GM19372 (cell line): ENCODE results near the gene CDH10.

ENCODE experiments used
- ATAC-seq: cut with Tn5 transposase; IDR thresholded peaks from one replicate; pipeline ENCODE4 v1.9.1; 2021; ENCODE audit warnings: mild to moderate bottlenecking, low read depth, moderate library complexity; ENCODE audit not compliant: unreplicated experiment

The CDH10 gene

DNA sequence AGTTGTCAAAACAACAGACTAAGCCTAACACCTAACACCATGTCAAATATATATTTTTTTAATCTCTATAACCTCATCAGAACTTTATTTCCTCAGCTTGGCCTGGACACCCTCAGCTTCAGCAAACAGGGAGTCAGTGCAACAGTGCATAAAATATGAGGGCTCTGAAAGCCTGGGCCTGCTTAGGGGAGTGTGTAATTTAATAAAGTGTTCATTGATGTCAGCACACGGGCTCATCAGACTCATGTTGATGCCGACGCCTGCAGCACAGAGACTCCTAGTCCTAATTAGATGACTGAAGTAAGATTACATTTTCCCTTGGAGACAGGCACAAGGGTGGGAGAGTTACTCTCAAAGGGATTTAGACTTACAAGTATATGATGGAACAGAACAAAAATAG, 37.8 kb downstream of the CDH10 start:
- no peak for ATAC-seq

DNA sequence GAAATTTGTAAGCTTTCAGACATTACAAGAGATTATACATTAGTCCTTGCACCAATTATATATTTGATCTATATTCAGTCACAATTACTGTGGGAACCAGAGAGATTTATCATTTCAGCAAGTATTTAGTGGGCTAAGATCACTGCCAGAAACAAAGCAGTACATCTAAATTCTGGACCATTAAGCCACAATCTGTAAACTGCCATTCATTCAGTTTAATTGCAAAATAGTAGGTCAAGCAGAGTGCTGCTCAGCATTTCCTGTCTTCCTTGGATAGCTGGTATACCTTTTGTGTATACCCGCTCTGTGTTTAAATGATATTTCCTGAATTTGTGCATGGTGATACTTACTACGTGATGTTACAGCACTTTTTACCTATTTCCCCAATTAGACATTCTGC, 42.6 kb downstream of the CDH10 start:
- no peak for ATAC-seq

DNA sequence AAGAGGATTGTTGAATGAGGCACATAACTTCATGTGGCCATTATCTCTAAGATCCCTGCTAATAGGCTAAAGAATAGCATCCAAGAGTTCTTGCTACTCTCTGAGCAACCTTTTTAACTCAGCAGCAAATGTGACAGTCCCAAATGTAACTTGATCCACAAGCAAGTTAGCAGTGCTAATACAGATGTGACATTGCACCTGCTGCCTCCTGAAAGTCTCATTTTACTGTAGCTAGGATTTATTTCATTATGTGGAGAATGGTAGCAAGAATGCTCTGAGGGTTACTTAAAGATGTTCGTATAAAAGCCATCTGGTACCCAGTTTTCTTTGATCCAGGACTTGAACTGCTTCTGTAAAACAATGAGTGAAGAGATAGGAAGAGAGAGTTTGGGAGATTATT, 45.8 kb downstream of the CDH10 start:
- ATAC-seq: no peak

DNA sequence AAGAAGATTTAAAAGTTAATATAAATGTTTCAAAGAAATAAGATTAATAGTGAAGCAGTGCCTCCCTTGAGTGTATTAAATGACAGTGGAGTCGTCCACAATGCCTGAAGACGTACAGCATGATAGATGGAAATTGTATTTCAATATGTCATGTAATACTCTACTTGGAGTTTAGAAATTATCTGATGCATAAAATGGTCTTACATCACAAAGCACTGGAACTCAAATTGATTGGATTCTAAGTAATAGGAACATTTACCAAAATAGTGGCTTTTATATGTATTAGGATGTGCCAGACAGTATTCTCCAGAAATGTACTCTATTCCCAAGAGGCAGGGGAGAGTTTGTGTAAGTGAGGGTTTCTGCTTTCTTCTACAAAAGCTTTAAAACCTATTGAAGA, 49.4 kb downstream of the CDH10 start:
- ATAC-seq: no peak

DNA sequence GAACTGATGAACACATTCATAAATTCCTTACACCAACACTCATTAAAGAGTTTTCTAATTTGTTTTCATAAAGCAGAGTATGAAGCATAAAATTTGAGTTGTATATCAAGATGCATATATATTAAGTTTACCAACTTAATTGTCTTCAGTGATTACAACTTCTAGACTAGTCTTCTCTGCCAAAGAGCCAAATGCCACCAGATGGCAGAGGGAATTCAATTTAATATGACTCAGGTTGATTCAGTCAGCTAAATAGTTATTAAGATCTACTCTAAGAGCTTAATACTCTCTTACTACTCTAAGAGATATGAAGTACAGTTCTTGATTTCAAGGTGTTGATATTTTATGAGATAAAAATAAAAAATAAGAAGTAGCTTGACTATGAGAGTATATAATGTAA, 53.4 kb downstream of the CDH10 start:
- no peak for ATAC-seq

DNA sequence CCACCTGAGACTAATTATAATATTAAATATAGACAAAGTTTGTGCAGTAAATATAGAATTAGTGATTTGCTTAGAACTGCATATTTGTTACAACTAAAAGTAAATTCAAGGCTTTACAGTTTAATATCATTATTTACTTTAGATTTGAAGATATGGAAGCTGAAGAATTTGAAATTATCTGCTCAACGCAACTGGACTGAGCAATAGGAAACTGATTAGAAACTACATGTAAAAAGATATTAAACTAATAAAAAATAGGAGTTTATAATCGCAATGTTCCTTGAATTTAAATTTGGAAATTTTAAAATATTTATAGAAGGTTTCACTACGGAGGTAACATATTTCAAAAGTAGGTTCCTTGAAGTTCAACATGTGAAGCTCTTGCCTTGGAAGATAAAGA, 55.2 kb downstream of the CDH10 start:
- ATAC-seq: no peak

DNA sequence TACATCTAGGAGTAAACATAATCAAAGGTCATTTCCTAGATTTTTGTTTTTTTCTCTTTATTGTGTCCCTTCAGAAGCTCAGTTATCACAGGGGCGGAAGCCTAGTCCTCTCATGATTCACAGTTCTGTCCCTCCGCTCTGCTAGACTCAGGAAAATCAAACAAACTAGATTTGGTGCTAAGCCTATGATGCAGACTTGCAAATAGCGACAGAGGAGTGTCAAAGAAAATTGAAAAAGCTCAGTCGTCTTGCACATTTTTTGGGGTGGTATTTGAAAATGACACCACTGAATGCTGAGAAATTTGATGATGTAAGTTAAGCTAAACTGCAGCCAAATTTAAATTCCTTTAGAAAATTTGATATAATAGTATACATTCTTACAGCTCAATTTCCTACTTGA, 59.0 kb downstream of the CDH10 start:
- no peak for ATAC-seq

DNA sequence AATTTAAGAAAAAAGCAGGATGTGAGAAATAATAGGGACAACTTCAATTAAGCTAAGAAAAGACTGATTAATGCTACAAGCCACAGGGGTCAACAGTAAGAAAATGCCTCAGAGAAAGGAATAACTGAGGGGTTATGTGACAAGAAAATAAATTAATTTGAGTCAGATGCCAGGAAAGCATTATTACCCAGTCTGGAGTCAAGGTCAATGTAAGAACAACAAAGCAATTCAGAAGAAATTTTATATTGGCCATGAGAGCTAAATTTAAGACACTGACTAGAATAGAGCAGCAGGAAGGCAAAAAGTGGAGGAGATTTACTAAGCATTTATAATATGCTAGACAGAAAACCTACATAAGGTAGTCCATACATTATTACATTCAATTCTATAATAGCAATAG, 73.5 kb downstream of the CDH10 start:
- no peak for ATAC-seq

DNA sequence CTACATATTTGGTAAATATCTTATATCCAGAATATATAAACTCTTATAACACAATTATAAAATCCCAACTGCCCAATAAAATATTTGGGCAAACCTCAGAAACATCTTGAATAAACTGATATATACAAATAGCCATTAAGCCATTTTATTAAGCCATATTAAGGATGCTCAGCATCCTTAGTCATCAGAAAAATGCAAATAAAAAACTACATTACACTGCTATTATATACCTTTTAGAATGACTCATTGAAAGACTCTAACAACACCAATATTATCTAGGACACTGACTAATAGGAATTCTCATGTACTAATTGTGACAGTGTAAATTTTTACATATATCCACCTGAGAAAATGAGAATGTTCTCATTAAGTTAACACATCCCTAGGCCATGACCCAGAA, 77.8 kb downstream of the CDH10 start:
- ATAC-seq: no peak

DNA sequence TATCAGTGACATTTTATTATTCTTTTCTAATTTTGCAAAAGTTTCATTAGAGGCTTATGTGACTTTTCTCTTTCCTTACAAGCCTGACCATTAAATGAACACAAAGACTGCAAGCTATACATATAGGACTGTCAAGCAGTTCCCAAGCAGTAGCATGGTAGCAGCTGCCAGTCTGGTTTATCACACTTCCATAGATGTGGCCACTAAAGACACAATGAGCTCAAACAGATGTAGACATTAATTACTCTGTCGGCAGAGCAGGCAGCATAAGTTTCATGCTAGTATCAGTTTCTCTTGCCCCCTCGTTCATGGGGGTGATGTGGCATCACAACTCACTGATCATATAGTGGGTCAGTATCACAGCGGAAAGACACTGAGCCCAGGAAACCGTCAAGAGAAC, 89.5 kb downstream of the CDH10 start:
- ATAC-seq: no peak

DNA sequence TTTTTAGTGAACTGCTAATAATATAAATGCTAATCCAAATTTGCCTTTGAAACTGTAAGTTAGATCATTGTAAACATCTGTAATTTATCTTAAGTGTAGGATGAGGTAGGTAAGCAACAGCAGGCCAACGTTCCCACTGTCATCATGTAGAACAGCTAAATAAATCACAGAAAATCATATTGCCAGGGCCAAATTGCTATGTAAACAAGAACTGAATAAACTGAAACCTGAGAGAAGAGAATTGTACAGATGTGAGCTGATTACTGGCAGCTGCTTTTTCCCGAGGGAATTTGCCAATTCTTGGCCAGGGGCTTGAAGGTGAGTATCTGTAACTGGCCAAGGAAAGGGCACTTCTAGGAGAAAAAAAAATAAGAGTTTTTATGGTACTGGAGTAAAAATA, 97.6 kb downstream of the CDH10 start:
- ATAC-seq: no peak

DNA sequence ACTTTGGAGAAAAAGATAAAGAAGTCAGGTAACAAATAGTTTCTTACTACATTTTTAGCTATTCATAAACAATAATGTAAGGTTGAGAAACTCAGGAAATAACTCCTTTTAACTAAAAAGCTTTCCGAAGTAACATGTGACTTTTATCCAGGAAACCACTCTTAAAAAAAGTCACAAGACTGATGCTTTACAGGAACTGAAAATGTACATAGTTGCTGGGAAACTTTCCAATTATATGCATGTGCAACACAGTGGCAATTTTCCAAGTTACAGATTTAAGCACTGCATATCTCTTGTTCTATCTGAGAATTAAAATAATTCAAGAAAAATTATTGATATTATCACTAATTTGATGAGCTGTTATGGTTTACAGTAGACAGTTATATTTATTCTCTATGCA, 105.2 kb downstream of the CDH10 start:
- ATAC-seq: no peak

DNA sequence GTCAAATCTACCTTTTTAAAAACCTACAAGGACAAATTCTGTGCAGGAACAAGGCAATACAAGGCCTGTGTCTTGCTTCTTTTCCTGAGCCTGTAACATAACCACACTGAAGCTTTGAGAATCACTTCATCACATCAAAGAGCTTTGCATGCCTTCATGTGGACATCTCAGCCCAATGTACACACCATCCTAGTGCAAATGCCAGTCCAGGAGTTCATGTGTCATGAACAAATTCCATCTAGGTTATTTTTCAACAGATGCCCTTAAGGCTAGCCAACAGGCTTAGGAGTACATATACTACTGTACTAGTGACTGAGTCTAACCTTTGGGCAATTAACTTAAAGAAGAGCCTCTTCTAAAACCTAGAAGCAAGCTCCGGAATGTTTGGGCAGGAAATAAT, 106.4 kb downstream of the CDH10 start:
- no peak for ATAC-seq

DNA sequence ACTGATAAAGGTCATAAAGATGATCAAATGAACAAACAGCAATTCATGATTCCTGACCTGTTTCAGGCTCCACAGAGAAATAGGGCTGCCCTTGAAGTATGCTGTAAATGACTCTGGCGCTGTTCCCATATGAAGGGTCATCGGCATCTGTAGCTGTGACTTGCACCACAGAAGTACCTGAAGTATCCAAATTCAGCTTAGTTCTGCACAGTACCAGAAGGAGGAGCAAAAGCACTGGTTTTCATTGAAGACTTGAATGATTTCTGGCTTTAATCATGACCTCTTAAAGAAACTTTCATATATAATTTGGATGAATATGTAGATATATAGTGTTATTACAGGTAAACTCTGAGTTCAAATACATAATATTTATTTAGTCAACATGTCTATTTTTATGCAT, 109.1 kb downstream of the CDH10 start:
- ATAC-seq: no peak

DNA sequence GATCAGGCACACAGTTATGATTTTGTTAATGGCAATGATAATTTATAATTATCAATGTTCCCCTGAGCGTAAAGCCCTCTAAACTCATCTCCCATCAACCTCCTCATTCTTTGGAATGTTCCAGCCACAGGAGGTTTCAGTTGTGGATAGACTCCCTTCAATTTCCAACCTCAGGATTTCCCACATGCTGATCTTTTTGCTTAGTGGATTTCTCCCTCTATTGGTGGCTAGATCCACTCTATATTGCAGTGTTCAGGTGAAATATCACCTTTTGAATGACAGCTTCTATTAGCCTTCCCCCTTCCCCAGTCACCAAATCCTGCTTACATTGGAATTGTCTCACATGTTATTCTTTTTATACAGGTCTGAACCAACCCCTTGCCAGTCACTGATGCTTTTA, 113.9 kb downstream of the CDH10 start:
- ATAC-seq: no peak

DNA sequence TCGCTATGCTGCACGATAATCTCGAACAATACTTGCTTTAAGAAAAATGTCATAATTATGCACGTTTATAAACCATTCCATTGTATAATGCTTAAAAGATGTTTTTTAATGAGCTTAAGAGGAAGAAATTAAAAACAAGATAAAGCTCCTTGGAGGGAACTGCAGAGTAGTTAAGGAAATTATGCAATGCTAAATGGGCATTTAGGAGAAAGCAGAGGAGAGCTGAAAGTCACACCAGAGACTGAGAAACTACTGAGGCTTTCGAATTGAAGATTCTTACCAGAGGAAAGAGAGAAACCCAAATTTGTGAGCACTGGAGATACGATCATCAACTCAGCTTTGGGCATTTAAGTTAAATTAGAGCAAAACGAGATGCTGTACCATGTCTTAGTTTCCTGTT, 119.4 kb downstream of the CDH10 start:
- no peak for ATAC-seq

DNA sequence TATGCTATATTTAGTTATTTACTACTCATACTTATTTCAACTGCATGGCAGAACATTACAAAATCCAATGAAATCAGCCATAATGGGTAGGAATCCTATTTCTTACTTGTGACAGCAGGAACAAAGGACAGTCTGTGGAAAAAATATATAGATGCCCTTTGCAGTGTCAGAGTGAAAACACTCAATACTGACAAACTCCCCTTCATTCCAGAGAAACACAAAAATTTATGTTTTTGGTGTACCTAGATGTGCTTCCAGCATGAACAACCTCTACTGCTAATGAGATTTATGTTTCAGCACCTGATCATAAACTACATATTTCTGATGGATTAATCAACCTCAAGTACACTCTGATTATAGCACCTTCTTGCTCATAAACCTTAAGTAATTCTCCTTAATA, 132.4 kb downstream of the CDH10 start:
- ATAC-seq: no peak

DNA sequence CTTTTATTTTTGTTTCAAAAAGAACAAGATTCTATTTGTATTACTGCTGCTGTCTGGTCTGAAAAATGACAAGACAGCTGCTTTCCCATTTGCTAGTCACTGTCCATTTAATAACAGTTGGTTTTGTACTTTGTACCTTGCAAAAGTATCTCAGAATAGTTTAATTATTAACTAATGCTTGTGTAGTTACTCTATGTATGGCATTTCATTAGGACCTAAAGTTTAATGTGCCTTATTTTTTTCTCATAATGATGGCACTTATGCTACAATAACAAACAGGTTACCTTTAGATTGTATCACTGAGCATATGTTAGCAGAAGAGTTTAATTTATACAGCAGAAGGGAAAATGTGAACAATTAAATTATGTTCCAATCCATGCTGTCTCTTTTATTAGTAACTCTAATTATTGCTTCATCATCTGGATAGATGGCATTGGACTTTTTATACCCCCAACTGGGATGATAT, 134.2 kb downstream of the CDH10 start:
- no peak for ATAC-seq

DNA sequence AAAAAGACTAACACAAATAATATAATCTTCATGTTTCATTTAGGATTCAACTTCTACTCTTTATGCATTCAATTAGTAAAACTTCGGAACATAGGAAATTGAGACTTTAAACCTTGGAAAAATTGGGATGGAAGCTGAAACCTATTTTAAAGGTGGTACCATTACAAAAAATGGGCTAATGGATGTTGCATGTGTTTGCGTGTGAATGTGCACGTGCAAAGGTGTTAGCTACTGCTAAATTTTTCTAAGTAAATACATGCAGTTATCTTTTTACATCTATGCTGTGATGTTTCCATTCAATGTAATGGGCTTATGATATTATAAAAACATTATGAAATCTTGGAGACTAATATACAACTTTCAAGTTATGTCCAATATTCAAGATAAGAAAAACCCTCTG, 134.8 kb downstream of the CDH10 start:
- ATAC-seq: no peak

DNA sequence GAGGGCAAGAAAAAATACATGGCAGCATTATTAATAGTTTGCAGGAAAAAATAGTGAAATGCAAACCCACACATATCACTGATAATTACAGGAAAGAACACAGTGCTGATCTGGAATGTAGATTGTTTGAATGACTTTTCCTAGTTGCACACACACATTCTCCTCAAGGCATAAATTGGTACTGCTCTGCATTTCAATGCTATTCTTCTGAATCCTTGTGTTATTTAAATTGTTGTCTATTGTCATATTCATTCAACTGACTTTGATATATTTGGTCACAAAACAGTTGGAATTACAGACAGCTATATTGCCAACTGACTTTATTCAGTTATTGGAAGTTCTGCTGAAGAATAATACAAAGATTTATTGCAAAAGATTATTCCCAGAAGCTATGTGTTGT, 139.5 kb downstream of the CDH10 start:
- ATAC-seq: no peak

DNA sequence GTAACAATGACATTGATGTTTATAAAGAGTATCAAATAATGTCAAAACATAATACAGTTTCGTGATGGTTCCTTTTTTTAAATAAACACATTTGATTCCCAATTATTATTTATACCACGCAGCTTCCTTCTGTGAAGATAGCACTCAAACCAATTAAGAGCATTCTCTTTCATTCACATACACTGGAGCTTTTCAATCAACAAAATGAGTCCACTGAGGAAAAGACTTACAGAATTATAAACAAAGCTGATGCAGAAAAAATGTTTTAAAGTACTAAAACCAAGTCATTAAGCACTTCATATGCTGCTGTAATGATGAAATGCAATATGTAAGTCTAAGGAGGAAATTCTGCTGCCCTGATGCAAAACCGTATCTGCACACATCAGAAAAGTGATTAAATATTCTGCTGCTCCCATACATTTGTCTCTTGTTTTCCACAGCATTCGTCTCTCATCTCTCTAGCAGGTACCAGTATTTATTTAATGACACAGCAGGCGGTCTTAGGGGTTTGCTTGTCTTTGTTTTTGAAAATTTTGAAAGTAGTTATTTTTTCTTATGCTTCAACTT, 147.1 kb downstream of the CDH10 start:
- ATAC-seq: no peak

DNA sequence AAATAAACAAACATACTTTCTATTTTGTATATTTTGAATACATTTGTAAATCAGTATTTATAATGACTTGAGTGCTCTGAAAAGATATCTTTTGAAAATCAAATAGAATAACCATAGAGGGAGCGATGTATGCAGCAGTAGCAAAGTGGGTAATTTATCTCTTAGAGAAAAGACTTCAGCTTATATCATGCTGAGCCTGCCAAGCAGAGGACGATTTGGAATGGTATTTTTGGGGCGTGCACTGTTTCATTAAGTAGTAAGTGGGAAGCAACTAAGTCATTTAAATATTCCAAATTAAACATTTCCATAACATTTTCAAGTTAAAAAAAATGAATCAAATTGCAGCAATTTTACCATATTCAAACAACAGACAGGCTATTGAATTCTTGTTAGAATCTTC, 147.6 kb downstream of the CDH10 start:
- no peak for ATAC-seq

DNA sequence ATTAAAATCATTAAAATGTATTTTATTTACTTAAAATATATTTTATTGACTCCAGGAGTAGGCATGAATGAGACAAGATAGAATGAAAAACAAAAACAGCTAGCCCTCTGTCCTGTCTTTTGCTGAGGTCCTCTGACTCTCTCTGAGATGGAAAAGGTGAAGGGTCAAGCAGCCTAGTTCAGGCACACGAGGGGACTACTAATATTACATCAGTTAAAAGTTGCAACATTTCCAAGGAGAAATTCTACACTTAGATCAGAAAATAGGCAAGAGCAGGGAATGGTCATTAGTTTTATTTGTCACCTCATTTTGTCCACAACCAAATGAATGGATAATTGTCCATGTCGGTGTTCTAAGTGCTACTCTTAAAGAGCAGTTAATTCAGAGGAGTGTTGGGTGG, 148.5 kb downstream of the CDH10 start:
- ATAC-seq: no peak
